Upper lobe of right lung (tissue), 1 donor: ENCODE measurements around the gene DPH7. TPM values are rescaled to one million over a fixed set of nuclear protein-coding genes. Genes with fewer than 3 reads are reported as not detected.

Source experiments
- ATAC-seq: fragments of 200-7000 bp; cut with Tn5 transposase; one replicate; pipeline ENCODE4 v1.9.1; 2020; ENCODE audit warnings: mild to moderate bottlenecking, moderate library complexity
- DNase-seq: peaks from one replicate; pipeline ENCODE4 v3.0.0-alpha.2; 2020
- H3K27ac ChIP-seq: fragments of 200-600 bp; one replicate; pipeline ENCODE4 v1.8.0; 2022
- H3K27me3 ChIP-seq: fragments of 200-600 bp; one replicate; pipeline ENCODE4 v1.8.0; 2022; ENCODE audit warnings: mild to moderate bottlenecking
- H3K36me3 ChIP-seq: fragments of 200-600 bp; one replicate; pipeline ENCODE4 v1.8.0; 2022
- H3K4me1 ChIP-seq: fragments of 200-600 bp; one replicate; pipeline ENCODE4 v1.8.0; 2022
- H3K4me3 ChIP-seq: fragments of 200-600 bp; one replicate; pipeline ENCODE4 v1.8.0; 2022; ENCODE audit warnings: mild to moderate bottlenecking
- H3K9me3 ChIP-seq: fragments of 200-600 bp; one replicate; pipeline ENCODE4 v1.8.0; 2022
- CTCF ChIP-seq: fragments of 200-600 bp; IDR thresholded peaks from one replicate; pipeline ENCODE4 v1.8.0; 2022; ENCODE audit warnings: antibody characterized with exemption
- intact Hi-C: fragments of 100-400 bp; cut with DNase I; formaldehyde crosslinking; loops from one replicate; pipeline ENCODE4 v1.11.0; 2022
- total RNA-seq: library from RNA; stranded (reverse); fragmentation: NEBNext Ultra II Directional; extraction: Animal tissue kit (Norgen Biotek cat#: 25700); gene quantifications from one replicate; pipeline ENCODE4 v1.2.1, GENCODE V29; 2021
- donor health status: DM: no; HTN: yes; CAD: no; lungs with severe emphysema.

The DPH7 gene
- total RNA-seq, 1 donor from 2014 or later = 30.2 TPM

GRCh38 chr9:137590469-137591383, 12.0 kb upstream of the DPH7 start, which contains the start of gene ZMYND19:
Gene ZMYND19 (minus strand): TSS chr9:137590512. CDS start chr9:137590263, 249 bp downstream.
- H3K36me3 ChIP-seq = peaks cover 21% of the 10 kb centered on the region
- intact Hi-C loops = no loop called here
- H3K27ac ChIP-seq = peak within 1 kb of the TSS; percentile 58
- peaks cover 16% of the 10 kb centered on the region for H3K4me1 ChIP-seq
- no peaks in the 10 kb centered on the region for H3K27me3 ChIP-seq
- TF ChIP-seq CTCF = no peak
- H3K9me3 ChIP-seq = no peaks in the 10 kb centered on the region
- DNase-seq (peak; percentile 94), ATAC-seq (peak; percentile 97)
- H3K4me3 ChIP-seq = peak within 1 kb of the TSS; percentile 66

DNA sequence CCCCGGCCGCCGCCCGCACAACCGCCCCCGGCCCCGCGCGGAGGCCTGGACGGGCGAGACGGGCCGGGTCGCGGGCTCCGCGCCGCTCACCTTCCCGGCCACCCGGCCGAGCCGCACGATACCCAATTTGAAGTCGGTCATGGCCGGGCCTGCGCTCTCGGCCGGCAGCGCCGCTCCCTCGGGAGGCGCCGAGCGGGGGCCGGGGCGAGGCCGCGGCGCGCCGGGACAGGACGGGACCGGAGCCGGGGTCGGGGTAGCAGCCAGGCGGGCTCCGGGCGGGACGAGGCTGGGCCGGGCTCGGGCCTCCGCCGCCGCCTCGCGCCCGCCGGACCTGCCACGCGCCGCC, 11.4 kb upstream of the DPH7 start:
- no peak for DNase-seq
- Histone ChIP-seq H3K9me3 (no peaks in the 10 kb centered on the region), H3K27me3 (no peaks in the 10 kb centered on the region), H3K36me3 (peaks cover 23% of the 10 kb centered on the region), H3K27ac (no peak overlapping the region), H3K4me1 (peaks cover 16% of the 10 kb centered on the region), H3K4me3 (peak overlapping the region; percentile 63)
- TF ChIP-seq CTCF = no peak
- intact Hi-C loops = no loop called here
- ATAC-seq = no peak

- Histone ChIP-seq H3K4me1 (peaks cover 16% of the 10 kb centered on the region), H3K9me3 (no peaks in the 10 kb centered on the region), H3K4me3 (peak overlapping the region; percentile 63), H3K36me3 (peaks cover 25% of the 10 kb centered on the region), H3K27me3 (no peaks in the 10 kb centered on the region), H3K27ac (no peak overlapping the region)
- DNase-seq = no peak
- TF ChIP-seq CTCF = no peak
- no peak for ATAC-seq
- intact Hi-C loops = no loop called here
These were observed 10.9 kb upstream of the DPH7 start for GRCh38 chr9:137589441-137590122.

GRCh38 chr9:137588891-137589290, 10.2 kb upstream of the DPH7 start:
- H3K4me3 ChIP-seq = no peak overlapping the region
- no peak for DNase-seq
- no peaks in the 10 kb centered on the region for H3K9me3 ChIP-seq
- intact Hi-C loops = no loop called here
- no peak overlapping the region for H3K27ac ChIP-seq
- TF ChIP-seq CTCF = no peak
- H3K4me1 ChIP-seq = peaks cover 16% of the 10 kb centered on the region
- ATAC-seq = no peak
- H3K27me3 ChIP-seq = no peaks in the 10 kb centered on the region
- H3K36me3 ChIP-seq = peaks cover 31% of the 10 kb centered on the region

- intact Hi-C loops = no loop called here
- peaks cover 36% of the 10 kb centered on the region for H3K36me3 ChIP-seq
- no peak for TF ChIP-seq CTCF
- no peak overlapping the region for H3K27ac ChIP-seq
- DNase-seq (no peak), ATAC-seq (no peak)
- H3K9me3 ChIP-seq = no peaks in the 10 kb centered on the region
- peaks cover 16% of the 10 kb centered on the region for H3K4me1 ChIP-seq
- no peaks in the 10 kb centered on the region for H3K27me3 ChIP-seq
- no peak overlapping the region for H3K4me3 ChIP-seq
These were observed 9.6 kb upstream of the DPH7 start for GRCh38 chr9:137588311-137588710.
